RCC 7860 (cell line): ENCODE measurements around the gene HOXB8.

Experiments used
- DNase-seq: peaks from one replicate; pipeline ENCODE4 v3.0.0-alpha.2; 2015; ENCODE audit warnings: low spot score
- FAIRE-seq: peaks from 2 replicates; lab custom pipeline; 2012; peaks lifted over from hg19 to GRCh38; lab: Jason Lieb, UNC

The HOXB8 gene

GRCh38 chr17:48569674-48570324 lies 45.3 kb downstream of the HOXB8 start:
- DNase-seq = no peak
- no peak for FAIRE-seq

- DNase-seq (no peak), FAIRE-seq (no peak)
These were observed 45.9 kb downstream of the HOXB8 start for GRCh38 chr17:48569240-48569582.

GRCh38 chr17:48568499-48569239 lies 46.4 kb downstream of the HOXB8 start:
- FAIRE-seq = no peak

GRCh38 chr17:48567646-48568354 lies 47.3 kb downstream of the HOXB8 start:
- no peak for FAIRE-seq
- no peak for DNase-seq

More at GRCh38 chr17:48568499-48569239, 46.4 kb downstream of the HOXB8 start:
- DNase-seq = no peak

- FAIRE-seq = no peak
- no peak for DNase-seq
These were observed 47.9 kb downstream of the HOXB8 start for GRCh38 chr17:48567209-48567608.

- DNase-seq (no peak), FAIRE-seq (no peak)
These were observed 48.4 kb downstream of the HOXB8 start for GRCh38 chr17:48566717-48567116.

- FAIRE-seq (no peak), DNase-seq (no peak)
These were observed 49.0 kb downstream of the HOXB8 start for GRCh38 chr17:48565925-48566710.

GRCh38 chr17:48565022-48565554 lies 50.0 kb downstream of the HOXB8 start:
- DNase-seq (no peak), FAIRE-seq (no peak)

- DNase-seq (no peak), FAIRE-seq (no peak)
These were observed 50.7 kb downstream of the HOXB8 start for GRCh38 chr17:48564188-48565021.

- DNase-seq (no peak), FAIRE-seq (no peak)
These were observed 51.3 kb downstream of the HOXB8 start for GRCh38 chr17:48563867-48564187.

GRCh38 chr17:48563385-48563838 lies 51.7 kb downstream of the HOXB8 start:
- FAIRE-seq = no peak
- DNase-seq = no peak

- DNase-seq = no peak
- FAIRE-seq = no peak
These were observed 52.2 kb downstream of the HOXB8 start for GRCh38 chr17:48562934-48563333.
